ENCODE measurements around the gene MYH8. TPM values are rescaled to one million over a fixed set of nuclear protein-coding genes. Genes with fewer than 3 reads are reported as not detected.

MYH8 gene
- total and polyA plus RNA-seq, 2 experiments from 2014 or later, result 0.11 TPM; not detected in 1

DNA sequence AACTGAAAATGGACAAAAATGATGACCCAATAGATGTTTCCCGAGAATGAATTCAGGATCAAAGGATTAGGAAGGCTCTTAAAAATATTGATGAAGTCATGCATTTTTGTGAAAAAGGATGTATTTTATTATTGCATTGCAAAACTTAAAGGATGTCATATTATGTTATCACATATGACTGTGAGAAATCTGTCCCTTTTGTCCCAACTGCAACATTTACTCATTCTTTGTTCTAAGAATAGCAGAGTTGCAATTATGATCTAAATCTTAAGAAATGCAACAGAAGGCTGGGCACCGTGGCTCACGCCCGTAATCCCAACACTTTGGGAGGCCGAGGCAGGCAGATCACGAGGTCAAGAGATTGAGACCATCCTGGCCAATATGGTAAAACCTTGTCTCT lies 35.9 kb downstream of the MYH8 start:
- Histone ChIP-seq H3K4me3 (no peak overlapping the region), H3K4me1 (ENCODE audit: insufficient read depth) (peaks cover 4% of the 10 kb centered on the region), H2AFZ (no peak overlapping the region), H4K20me1 (ENCODE audit: insufficient read depth, poor library complexity, severe bottlenecking) (no peaks in the 10 kb centered on the region), H3K27ac (no peak overlapping the region), H3K9me3 (ENCODE audit: low read depth) (no peaks in the 10 kb centered on the region), H3K27me3 (no peaks in the 10 kb centered on the region), H3K9me2 (replicated peaks; ENCODE audit: insufficient read depth) (no peaks in the 10 kb centered on the region), H3K79me2 (no peaks in the 10 kb centered on the region), H3K36me3 (replicated peaks; ENCODE audit: insufficient read depth, low read depth) (no peaks in the 10 kb centered on the region), H3K4me2 (no peak overlapping the region)
- TF ChIP-seq CTCF (IDR thresholded peaks at IDR 0.05; ENCODE audit: poor library complexity), result no peak
- no peak for TF ChIP-seq EZH2 (IDR thresholded peaks at IDR 0.05; ENCODE audit: borderline replicate concordance)
- TF ChIP-seq EZH2phosphoT487 (IDR thresholded peaks at IDR 0.05; ENCODE audit: low read depth, severe bottlenecking, unreplicated experiment), result no peak
- DNase-seq (ENCODE audit: low spot score), result no peak
- WGBS (ENCODE audit: low lambda C conversion rate, missing lambda C conversion rate), result 79% methylated on average over 6 of the region's 6 CpGs

DNA sequence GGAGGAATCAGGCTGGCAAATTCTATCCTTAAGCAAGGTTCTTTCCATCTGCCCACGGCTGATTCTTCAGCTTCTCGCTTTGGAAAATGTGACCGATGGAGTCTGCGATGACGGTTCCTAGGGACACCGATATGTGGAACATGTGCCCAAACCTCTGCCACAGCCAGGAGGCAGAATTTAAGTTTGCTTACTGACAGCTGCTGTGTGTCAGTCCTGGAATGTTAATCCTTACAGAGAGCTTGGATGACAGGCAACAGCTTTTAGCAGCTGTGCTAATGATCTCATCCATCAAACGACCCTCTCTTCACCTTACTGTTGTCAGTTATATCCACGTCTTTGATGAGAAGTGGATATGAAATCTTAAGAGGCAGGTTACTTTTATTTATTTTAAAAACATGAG lies 37.6 kb downstream of the MYH8 start:
- TF ChIP-seq CTCF (IDR thresholded peaks at IDR 0.05; ENCODE audit: poor library complexity) (no peak), EZH2 (IDR thresholded peaks at IDR 0.05; ENCODE audit: borderline replicate concordance) (no peak), EZH2phosphoT487 (IDR thresholded peaks at IDR 0.05; ENCODE audit: low read depth, severe bottlenecking, unreplicated experiment) (no peak)
- H3K9me2 ChIP-seq (replicated peaks; ENCODE audit: insufficient read depth), result no peaks in the 10 kb centered on the region
- no peaks in the 10 kb centered on the region for H3K79me2 ChIP-seq
- no peak overlapping the region for H3K4me3 ChIP-seq
- no peaks in the 10 kb centered on the region for H3K9me3 ChIP-seq (ENCODE audit: low read depth)
- H3K4me2 ChIP-seq, result no peak overlapping the region
- no peak overlapping the region for H3K27ac ChIP-seq
- no peak for DNase-seq (ENCODE audit: low spot score)
- H2AFZ ChIP-seq, result no peak overlapping the region
- H3K27me3 ChIP-seq, result no peaks in the 10 kb centered on the region
- H3K4me1 ChIP-seq (ENCODE audit: insufficient read depth), result peaks cover 13% of the 10 kb centered on the region
- WGBS (ENCODE audit: low lambda C conversion rate, missing lambda C conversion rate), result 59% methylated on average over 8 of the region's 8 CpGs
- no peaks in the 10 kb centered on the region for H3K36me3 ChIP-seq (replicated peaks; ENCODE audit: insufficient read depth, low read depth)
- H4K20me1 ChIP-seq (ENCODE audit: insufficient read depth, poor library complexity, severe bottlenecking), result no peaks in the 10 kb centered on the region

- Histone ChIP-seq H3K27me3 (no peaks in the 10 kb centered on the region), H3K36me3 (replicated peaks; ENCODE audit: insufficient read depth, low read depth) (no peaks in the 10 kb centered on the region), H3K27ac (peak overlapping the region; percentile 28), H3K79me2 (no peaks in the 10 kb centered on the region), H3K4me3 (no peak overlapping the region), H2AFZ (no peak overlapping the region), H4K20me1 (ENCODE audit: insufficient read depth, poor library complexity, severe bottlenecking) (no peaks in the 10 kb centered on the region), H3K9me3 (ENCODE audit: low read depth) (no peaks in the 10 kb centered on the region), H3K9me2 (replicated peaks; ENCODE audit: insufficient read depth) (no peaks in the 10 kb centered on the region), H3K4me1 (ENCODE audit: insufficient read depth) (peaks cover 13% of the 10 kb centered on the region), H3K4me2 (no peak overlapping the region)
- peak; percentile 61 for DNase-seq (ENCODE audit: low spot score)
- WGBS (ENCODE audit: low lambda C conversion rate, missing lambda C conversion rate), result 79% methylated on average over 3 of the region's 3 CpGs
- no peak for TF ChIP-seq EZH2 (IDR thresholded peaks at IDR 0.05; ENCODE audit: borderline replicate concordance)
- no peak for TF ChIP-seq CTCF (IDR thresholded peaks at IDR 0.05; ENCODE audit: poor library complexity)
- TF ChIP-seq EZH2phosphoT487 (IDR thresholded peaks at IDR 0.05; ENCODE audit: low read depth, severe bottlenecking, unreplicated experiment), result no peak
Observed at GRCh38 chr17:10380631-10381408, 40.9 kb downstream of the MYH8 start.
